Measurements from ENCODE around the gene C19orf38.

- TF ChIP-seq, protein P1, sequence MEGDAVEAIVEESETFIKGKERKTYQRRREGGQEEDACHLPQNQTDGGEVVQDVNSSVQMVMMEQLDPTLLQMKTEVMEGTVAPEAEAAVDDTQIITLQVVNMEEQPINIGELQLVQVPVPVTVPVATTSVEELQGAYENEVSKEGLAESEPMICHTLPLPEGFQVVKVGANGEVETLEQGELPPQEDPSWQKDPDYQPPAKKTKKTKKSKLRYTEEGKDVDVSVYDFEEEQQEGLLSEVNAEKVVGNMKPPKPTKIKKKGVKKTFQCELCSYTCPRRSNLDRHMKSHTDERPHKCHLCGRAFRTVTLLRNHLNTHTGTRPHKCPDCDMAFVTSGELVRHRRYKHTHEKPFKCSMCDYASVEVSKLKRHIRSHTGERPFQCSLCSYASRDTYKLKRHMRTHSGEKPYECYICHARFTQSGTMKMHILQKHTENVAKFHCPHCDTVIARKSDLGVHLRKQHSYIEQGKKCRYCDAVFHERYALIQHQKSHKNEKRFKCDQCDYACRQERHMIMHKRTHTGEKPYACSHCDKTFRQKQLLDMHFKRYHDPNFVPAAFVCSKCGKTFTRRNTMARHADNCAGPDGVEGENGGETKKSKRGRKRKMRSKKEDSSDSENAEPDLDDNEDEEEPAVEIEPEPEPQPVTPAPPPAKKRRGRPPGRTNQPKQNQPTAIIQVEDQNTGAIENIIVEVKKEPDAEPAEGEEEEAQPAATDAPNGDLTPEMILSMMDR (IDR thresholded peaks at IDR 0.05; ENCODE audit: low read depth, low read length, poor library complexity, severe bottlenecking): no peak
- TF ChIP-seq EZH2phosphoT487 (IDR thresholded peaks at IDR 0.05; ENCODE audit: borderline replicate concordance, low read length): no peak
Observed at GRCh38 chr19:10887616-10888367, 39.6 kb downstream of the C19orf38 start.
